Cardiac fibroblast (primary cell): ENCODE results near the gene ZNF853.

ENCODE experiments used
- DNase-seq, 2 donors: peaks; one replicate each; pipeline versions ENCODE4 v3.0.0 to v3.0.0-alpha.2; 2010; ENCODE audit warnings: low read depth in 2 of 2
- H3K4me3 ChIP-seq, 2 donors: replicated peaks in 1 of 2; 1 replicate in 1 of 2; 2 replicates in 1 of 2; pipeline ENCODE4 v1.5.1; 2011; ENCODE audit warnings: low read depth in 2 of 2, low read length in 2 of 2, mild to moderate bottlenecking in 2 of 2, moderate library complexity in 1 of 2
- TF ChIP-seq, protein P1 (sequence below): IDR thresholded peaks from one replicate; pipeline ENCODE4 v1.5.1; 2011; ENCODE audit warnings: low read depth, mild to moderate bottlenecking, low read length, inconsistent platforms

The ZNF853 gene

DNA sequence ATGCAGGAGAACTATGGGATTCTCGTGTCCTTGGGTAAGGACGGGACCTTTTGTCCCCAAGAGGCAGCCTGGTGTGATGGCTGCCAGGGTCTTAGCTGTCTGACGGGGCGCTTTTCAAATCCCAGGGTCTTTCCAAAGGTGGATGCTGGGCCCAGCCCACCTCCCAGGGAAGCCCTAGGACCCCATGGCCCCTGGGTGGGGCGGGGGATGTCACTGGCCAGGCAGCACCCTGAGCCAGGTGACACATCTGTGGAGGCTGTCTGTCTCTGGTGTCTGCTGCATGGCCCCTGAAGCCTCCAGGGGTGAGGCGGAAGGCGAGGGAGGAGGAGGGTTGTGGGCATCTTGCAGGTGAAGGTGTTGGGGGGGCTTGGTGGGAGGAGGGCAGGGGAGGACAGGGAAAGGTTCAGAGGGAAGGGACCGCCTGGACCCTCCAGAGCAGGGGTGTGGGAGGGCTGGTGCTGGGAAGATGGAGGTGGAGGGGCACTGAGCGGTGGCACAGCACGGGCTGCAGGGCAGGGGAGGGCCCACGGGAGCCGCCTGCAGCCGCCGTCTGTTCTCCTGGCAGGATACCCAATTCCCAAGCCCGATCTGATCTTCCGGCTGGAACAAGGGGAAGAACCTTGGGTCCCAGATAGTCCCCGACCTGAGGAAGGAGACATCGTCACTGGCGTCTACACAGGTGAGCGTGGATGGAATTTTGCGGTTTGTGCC, 28.7 kb downstream of the ZNF853 start:
- TF ChIP-seq, protein P1, sequence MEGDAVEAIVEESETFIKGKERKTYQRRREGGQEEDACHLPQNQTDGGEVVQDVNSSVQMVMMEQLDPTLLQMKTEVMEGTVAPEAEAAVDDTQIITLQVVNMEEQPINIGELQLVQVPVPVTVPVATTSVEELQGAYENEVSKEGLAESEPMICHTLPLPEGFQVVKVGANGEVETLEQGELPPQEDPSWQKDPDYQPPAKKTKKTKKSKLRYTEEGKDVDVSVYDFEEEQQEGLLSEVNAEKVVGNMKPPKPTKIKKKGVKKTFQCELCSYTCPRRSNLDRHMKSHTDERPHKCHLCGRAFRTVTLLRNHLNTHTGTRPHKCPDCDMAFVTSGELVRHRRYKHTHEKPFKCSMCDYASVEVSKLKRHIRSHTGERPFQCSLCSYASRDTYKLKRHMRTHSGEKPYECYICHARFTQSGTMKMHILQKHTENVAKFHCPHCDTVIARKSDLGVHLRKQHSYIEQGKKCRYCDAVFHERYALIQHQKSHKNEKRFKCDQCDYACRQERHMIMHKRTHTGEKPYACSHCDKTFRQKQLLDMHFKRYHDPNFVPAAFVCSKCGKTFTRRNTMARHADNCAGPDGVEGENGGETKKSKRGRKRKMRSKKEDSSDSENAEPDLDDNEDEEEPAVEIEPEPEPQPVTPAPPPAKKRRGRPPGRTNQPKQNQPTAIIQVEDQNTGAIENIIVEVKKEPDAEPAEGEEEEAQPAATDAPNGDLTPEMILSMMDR: no peak
- no peak overlapping the region for H3K4me3 ChIP-seq
- DNase-seq: no peak

DNA sequence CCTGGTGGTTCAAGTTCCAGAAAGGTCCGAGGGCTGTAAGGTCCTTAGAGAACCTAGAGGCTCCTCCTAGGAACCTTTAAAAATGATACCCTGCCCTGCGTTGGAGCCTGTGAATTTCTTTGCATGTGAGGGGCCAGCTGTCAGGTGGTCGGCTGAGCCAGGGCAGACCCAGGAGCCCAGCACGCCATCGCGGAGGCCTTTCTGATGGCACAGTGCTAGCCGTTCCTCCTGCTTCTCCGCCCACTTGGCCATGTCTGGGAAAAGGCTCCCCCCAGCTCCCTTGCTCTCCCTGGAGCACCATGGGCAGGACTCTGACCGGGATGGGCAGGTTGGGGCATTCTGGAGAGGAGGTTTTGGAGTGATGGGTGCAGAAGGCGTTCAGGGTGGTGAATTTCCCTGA, 29.3 kb downstream of the ZNF853 start:
- DNase-seq: no peak
- TF ChIP-seq, protein P1: no peak
- H3K4me3 ChIP-seq: no peak overlapping the region

DNA sequence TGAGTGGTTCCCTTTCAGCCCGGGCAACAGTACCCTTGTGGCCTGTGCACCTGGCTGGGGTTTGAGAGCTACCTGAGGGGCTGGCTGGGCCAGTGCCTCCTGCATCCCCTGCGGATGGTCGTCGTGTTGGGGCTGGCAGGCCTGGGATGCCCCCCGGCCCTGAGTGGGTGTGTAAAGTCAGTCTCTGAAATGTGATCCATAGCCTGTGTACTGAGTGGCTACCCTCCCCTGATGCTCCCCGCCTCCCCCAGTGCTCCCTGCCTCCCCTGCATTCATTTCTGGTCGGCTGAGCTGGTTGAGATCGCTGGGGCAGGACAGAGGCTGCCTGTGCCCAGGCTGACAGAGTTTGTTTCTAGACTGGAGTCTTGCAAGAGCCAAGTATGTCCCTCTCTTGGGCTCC, 31.1 kb downstream of the ZNF853 start:
- TF ChIP-seq, protein P1: no peak
- no peak overlapping the region for H3K4me3 ChIP-seq
- no peak for DNase-seq

DNA sequence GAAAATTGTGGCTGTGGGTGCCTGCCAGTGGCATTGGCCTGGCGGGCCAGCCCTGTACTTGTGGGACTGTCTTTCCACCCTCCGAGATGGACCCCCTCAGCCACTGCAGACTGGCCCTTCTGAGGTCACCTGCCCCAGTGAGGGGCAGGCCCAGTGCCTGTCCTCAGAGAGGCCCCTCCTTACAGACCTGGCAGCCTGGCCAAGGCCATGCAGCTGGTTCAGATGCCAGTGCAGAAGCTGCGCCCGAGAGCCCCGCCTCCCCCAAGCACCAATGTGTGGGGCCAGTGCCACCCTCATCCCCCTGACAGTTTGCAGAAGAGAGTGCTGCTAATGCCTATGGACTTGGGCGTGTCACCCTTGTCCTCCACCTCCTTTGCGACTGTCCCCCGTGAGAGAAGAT, 31.7 kb downstream of the ZNF853 start:
- no peak overlapping the region for H3K4me3 ChIP-seq
- TF ChIP-seq, protein P1: no peak
- DNase-seq: no peak

DNA sequence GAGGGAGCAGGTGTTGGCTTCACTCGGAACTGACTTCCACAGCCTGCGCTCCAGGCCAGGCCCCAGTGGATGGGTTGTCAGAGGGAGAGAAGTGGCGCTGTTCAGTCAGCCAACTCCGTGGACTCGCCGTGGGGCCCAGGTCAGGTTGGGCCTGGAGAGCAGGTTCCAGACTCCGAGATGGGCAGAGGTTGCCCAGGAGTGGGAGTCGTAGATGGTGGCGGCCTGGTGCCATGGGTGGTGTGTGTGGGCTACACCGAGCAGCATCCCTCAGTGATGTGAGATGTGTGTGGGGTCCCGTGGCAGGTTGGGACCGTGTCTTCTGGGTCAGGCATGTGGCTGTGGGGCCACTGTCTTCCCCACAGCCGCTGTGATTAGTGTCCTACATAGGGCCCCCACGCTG, 32.1 kb downstream of the ZNF853 start:
- no peak for DNase-seq
- TF ChIP-seq, protein P1: no peak
- no peak overlapping the region for H3K4me3 ChIP-seq

DNA sequence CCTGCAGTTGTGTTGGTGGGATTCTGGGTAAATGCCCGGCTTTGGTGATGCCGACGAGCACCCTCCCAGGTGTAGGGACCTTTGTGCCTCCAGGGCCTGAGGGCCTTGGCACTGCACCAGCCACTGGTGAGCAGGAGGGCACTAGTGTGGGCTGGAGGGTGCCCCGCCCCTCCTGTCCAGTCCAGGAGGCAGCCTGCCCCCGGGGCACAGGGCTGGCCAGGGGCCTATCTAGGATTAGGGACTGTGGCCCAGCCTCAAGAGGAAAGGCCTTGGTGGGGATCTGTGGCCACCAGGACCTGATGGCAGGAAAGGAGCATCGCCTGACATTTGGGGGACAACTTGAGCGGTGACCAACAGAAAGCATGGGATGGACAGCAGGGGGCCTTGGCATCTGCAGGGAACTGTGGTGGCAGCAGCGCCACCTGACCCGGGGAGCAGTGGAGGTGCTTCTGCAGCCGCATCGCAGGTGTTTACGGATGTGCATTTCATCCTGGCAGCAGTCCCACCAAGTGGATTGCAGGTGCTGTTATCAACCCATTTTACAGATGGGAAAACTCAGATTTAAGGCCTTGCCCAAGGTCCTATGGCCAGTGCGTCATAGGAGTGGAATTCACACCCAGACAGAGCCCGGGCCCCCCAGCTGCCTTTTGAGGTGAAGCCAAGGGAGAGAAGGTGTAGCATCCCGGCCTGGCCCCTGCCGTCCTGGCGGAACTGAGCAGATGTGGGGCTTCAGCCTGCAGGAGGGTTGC, 32.8 kb downstream of the ZNF853 start:
- no peak overlapping the region for H3K4me3 ChIP-seq
- TF ChIP-seq, protein P1: no peak
- no peak for DNase-seq
